A673 (cell line): ENCODE data around the gene FNTB.

ENCODE experiments used
- CTCF ChIP-seq: fragments of 300-800, 200-600 bp; sonication (generic); conservative IDR thresholded peaks from 2 replicates; pipeline ENCODE4 v1.5.1; 2017; ENCODE audit warnings: low read depth, mild to moderate bottlenecking, antibody characterized with exemption, low read length, moderate library complexity, mixed read lengths
- EZH2 ChIP-seq: fragments of 200-600 bp; sonication (generic); IDR thresholded peaks from 2 replicates; pipeline ENCODE4 v1.6.1; 2017; ENCODE audit warnings: borderline replicate concordance, low read depth, mild to moderate bottlenecking, mixed read lengths, antibody characterized with exemption, low read length; ENCODE audit not compliant: poor library complexity, severe bottlenecking

GRCh38 chr14:64995291-64995690 is 8.6 kb downstream of the FNTB start:
- TF ChIP-seq CTCF (no peak), EZH2 (no peak)
